ENCODE measurements around the gene PCDHGA3.
"Not testable (repeated sequence)": the region's sequence is repeated elsewhere in the genome, so short reads cannot be mapped to it uniquely, and the experiment has no call there.

The PCDHGA3 gene

DNA sequence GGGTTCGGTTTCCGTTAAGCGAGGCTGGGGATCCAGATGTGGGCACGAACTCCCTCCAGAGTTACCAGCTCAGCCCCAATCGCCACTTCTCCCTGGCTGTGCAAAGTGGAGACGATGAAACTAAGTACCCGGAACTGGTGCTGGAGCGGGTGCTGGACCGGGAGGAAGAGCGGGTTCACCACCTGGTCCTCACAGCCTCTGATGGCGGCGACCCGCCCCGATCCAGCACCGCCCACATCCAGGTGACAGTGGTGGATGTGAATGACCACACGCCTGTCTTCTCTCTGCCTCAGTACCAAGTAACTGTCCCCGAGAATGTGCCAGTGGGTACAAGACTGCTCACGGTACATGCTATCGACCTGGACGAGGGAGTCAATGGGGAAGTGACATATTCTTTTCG lies 39.7 kb downstream of the PCDHGA3 start:
- no peak for DNase-seq (ENCODE audit: low spot score)

DNA sequence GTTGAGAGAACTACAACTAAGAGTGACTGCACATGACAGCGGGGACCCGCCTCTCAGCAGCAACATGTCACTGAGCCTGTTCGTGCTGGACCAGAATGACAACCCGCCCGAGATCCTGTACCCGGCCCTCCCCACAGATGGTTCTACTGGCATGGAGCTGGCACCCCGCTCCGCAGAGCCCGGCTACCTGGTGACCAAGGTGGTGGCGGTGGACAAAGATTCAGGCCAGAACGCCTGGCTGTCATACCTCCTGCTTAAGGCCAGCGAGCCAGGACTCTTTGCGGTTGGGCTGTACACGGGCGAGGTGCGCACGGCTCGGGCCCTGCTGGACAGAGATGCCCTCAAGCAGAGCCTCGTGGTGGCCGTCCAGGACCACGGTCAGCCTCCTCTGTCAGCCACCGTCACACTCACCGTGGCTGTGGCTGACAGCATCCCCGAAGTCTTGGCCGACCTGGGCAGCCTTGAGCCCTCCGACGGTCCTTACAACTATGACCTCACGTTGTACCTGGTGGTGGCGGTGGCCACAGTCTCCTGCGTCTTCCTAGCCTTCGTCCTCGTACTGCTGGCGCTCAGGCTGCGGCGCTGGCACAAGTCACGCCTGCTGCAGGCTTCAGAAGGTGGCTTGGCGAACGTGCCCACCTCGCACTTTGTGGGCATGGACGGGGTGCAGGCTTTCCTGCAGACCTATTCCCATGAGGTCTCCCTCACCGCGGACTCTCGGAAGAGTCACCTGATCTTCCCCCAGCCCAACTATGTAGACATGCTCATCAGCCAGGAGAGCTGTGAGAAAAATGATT lies 41.0 kb downstream of the PCDHGA3 start:
- DNase-seq (ENCODE audit: low spot score), result no peak

DNA sequence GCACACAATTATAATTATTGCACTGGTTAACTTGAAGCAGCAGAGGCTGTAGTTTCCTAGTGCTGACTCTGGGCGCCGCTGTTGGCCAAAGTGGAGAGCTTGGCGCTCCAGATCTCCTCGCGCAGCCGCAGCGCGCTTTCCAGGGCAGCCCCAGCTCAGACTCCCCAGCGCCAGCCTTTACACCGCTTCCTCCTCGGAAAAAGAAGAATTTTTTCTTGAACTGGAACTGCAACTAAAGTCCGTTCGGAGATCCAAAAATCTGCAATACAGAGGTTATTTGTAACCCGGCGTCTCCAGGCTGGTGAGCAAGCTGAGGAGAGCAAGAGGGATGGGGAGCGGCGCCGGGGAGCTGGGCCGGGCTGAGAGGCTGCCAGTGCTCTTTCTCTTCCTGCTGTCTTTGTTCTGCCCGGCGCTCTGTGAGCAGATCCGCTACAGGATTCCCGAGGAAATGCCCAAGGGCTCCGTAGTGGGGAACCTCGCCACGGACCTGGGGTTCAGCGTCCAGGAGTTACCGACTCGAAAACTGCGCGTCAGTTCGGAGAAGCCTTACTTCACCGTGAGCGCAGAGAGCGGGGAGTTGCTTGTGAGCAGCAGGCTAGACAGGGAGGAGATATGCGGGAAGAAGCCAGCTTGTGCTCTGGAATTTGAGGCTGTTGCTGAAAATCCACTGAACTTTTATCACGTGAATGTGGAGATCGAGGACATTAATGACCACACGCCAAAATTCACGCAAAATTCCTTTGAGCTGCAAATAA lies 44.1 kb downstream of the PCDHGA3 start, which contains the start of gene PCDHGB4:
PCDHGB4 (plus strand) TSS at position 142 of the 755 bp plus-strand sequence; CDS start at position 329, 187 bp downstream.
- not testable (repeated sequence) for DNase-seq (ENCODE audit: low spot score)

DNA sequence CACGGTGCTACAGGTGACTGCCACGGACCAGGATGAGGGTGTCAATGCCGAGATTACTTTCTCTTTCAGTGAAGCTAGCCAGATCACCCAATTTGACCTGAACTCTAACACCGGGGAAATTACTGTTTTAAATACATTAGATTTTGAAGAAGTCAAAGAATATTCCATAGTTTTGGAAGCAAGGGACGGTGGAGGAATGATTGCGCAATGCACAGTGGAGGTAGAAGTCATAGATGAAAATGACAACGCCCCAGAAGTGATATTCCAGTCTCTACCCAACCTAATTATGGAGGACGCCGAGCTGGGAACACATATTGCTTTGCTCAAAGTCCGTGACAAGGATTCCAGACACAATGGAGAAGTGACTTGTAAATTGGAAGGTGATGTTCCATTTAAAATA lies 45.0 kb downstream of the PCDHGA3 start:
- no peak for DNase-seq (ENCODE audit: low spot score)

DNA sequence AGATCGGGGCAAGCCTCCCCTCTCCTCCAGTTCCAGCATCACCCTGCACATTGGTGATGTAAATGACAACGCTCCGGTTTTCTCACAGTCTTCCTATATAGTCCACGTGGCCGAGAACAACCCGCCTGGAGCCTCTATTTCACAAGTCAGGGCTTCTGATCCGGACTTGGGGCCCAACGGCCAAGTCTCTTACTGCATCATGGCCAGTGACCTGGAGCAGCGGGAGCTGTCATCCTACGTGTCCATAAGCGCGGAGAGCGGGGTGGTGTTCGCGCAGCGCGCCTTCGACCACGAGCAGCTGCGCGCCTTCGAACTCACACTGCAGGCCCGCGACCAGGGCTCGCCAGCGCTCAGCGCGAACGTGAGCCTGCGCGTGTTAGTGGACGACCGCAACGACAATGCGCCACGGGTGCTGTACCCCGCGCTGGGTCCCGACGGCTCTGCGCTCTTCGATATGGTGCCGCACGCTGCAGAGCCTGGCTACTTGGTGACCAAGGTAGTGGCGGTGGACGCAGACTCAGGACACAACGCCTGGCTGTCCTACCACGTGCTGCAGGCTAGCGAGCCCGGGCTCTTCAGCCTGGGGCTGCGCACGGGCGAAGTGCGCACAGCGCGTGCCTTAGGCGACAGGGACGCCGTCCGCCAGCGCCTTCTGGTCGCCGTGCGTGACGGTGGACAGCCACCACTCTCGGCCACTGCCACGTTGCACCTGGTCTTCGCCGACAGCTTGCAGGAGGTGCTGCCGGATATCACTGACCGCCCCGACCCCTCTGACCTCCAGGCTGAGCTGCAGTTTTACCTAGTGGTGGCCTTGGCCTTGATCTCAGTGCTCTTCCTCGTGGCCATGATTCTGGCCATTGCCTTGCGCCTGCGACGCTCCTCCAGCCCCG lies 45.8 kb downstream of the PCDHGA3 start:
- no peak for DNase-seq (ENCODE audit: low spot score)

DNA sequence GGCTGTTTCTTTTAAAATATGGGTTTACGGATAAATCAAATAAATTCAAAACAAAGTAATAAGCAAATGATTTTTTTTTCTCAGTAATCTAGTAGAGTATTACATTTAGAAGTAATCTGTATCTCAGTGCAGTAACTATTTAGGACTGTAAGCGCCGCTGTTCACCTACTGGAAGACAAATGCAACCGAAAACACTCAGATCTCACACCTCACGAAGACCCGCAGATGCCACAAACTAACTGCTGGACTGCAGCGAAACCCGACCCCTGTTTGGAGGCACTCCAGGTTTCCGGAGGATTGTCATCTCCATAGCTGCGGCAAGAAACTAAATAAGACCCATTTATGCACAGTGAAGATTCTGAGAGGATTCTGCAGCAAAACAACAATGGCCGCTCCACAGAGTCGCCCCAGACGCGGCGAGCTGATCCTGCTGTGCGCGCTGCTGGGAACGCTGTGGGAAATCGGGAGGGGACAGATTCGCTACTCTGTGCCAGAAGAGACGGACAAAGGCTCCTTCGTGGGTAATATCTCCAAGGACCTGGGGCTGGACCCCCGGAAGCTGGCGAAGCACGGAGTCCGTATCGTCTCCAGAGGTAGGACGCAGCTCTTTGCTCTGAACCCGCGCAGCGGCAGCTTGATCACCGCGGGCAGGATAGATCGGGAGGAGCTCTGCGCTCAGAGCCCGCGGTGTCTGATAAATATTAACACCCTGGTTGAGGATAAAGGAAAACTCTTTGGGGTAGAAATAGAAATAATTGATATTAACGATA lies 49.0 kb downstream of the PCDHGA3 start, which contains the start of gene PCDHGA8:
PCDHGA8 (plus strand) TSS at position 205 of the 770 bp plus-strand sequence; CDS start at position 386, 181 bp downstream.
- no peak for DNase-seq (ENCODE audit: low spot score)

DNA sequence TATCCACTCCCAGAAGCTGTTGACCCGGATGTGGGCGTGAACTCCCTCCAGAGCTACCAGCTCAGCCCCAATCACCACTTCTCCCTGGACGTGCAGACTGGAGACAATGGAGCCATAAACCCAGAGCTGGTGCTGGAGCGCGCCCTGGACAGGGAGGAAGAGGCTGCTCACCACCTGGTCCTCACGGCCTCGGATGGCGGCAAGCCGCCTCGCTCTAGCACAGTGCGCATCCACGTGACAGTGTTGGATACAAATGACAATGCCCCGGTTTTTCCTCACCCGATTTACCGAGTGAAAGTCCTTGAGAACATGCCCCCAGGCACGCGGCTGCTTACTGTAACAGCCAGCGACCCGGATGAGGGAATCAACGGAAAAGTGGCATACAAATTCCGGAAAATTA lies 49.6 kb downstream of the PCDHGA3 start:
- no peak for DNase-seq (ENCODE audit: low spot score)

DNA sequence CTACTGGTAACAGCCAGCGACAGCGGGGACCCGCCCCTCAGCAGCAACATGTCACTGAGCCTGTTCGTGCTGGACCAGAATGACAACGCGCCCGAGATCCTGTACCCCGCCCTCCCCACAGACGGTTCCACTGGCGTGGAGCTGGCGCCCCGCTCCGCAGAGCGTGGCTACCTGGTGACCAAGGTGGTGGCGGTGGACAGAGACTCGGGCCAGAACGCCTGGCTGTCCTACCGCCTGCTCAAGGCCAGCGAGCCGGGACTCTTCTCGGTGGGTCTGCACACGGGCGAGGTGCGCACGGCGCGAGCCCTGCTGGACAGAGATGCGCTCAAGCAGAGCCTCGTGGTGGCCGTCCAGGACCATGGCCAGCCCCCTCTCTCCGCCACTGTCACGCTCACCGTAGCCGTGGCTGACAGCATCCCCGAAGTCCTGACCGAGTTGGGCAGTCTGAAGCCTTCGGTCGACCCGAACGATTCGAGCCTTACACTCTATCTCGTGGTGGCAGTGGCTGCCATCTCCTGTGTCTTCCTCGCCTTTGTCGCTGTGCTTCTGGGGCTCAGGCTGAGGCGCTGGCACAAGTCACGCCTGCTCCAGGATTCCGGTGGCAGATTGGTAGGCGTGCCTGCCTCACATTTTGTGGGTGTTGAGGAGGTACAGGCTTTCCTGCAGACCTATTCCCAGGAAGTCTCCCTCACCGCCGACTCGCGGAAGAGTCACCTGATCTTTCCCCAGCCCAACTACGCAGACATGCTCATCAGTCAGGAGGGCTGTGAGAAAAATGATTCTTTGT lies 51.0 kb downstream of the PCDHGA3 start:
- DNase-seq (ENCODE audit: low spot score), result not testable (repeated sequence)
